Measurements from ENCODE around the gene ZBTB34. TPM values are rescaled to one million over a fixed set of nuclear protein-coding genes. Genes with fewer than 3 reads are reported as not detected.
A peak's percentile ranks its signal among the peaks of the same experiment; 100 is the strongest.

The ZBTB34 gene
- total and polyA plus RNA-seq, 2 experiments from 2014 or later: 6.1 to 21.3 TPM

GRCh38 chr9:126880947-126881332, 20.5 kb downstream of the ZBTB34 start:
- Histone ChIP-seq H3K4me1 (ENCODE audit: insufficient read depth) (peaks cover 16% of the 10 kb centered on the region), H3K4me3 (no peak overlapping the region), H2AFZ (no peak overlapping the region), H3K9me2 (replicated peaks; ENCODE audit: insufficient read depth) (no peaks in the 10 kb centered on the region), H3K36me3 (replicated peaks; ENCODE audit: insufficient read depth, low read depth) (no peaks in the 10 kb centered on the region), H4K20me1 (ENCODE audit: insufficient read depth, poor library complexity, severe bottlenecking) (peaks cover 22% of the 10 kb centered on the region), H3K27me3 (no peaks in the 10 kb centered on the region), H3K79me2 (peaks cover 77% of the 10 kb centered on the region), H3K4me2 (no peak overlapping the region), H3K9me3 (ENCODE audit: low read depth) (no peaks in the 10 kb centered on the region), H3K27ac (no peak overlapping the region)
- no peak for DNase-seq (ENCODE audit: low spot score)
- 92% methylated on average over 6 of the region's 6 CpGs for WGBS (ENCODE audit: low lambda C conversion rate, missing lambda C conversion rate)
- TF ChIP-seq CTCF (IDR thresholded peaks at IDR 0.05; ENCODE audit: poor library complexity): no peak
- no peak for TF ChIP-seq EZH2phosphoT487 (IDR thresholded peaks at IDR 0.05; ENCODE audit: low read depth, severe bottlenecking, unreplicated experiment)
- TF ChIP-seq EZH2 (IDR thresholded peaks at IDR 0.05; ENCODE audit: borderline replicate concordance): no peak

- Histone ChIP-seq H2AFZ (no peak overlapping the region), H3K4me2 (no peak overlapping the region), H3K27me3 (no peaks in the 10 kb centered on the region), H3K79me2 (peaks cover 61% of the 10 kb centered on the region), H4K20me1 (ENCODE audit: insufficient read depth, poor library complexity, severe bottlenecking) (peaks cover 8% of the 10 kb centered on the region), H3K4me1 (ENCODE audit: insufficient read depth) (peaks cover 17% of the 10 kb centered on the region), H3K27ac (no peak overlapping the region), H3K9me3 (ENCODE audit: low read depth) (no peaks in the 10 kb centered on the region), H3K36me3 (replicated peaks; ENCODE audit: insufficient read depth, low read depth) (no peaks in the 10 kb centered on the region), H3K4me3 (no peak overlapping the region), H3K9me2 (replicated peaks; ENCODE audit: insufficient read depth) (no peaks in the 10 kb centered on the region)
- WGBS (ENCODE audit: low lambda C conversion rate, missing lambda C conversion rate): 91% methylated on average over 11 of the region's 11 CpGs
- DNase-seq (ENCODE audit: low spot score): no peak
- no peak for TF ChIP-seq EZH2 (IDR thresholded peaks at IDR 0.05; ENCODE audit: borderline replicate concordance)
- TF ChIP-seq CTCF (IDR thresholded peaks at IDR 0.05; ENCODE audit: poor library complexity): no peak
- no peak for TF ChIP-seq EZH2phosphoT487 (IDR thresholded peaks at IDR 0.05; ENCODE audit: low read depth, severe bottlenecking, unreplicated experiment)
Measured at GRCh38 chr9:126882746-126883145, 22.3 kb downstream of the ZBTB34 start.

- Histone ChIP-seq H4K20me1 (ENCODE audit: insufficient read depth, poor library complexity, severe bottlenecking) (peaks cover 8% of the 10 kb centered on the region), H2AFZ (no peak overlapping the region), H3K27me3 (no peaks in the 10 kb centered on the region), H3K27ac (peak overlapping the region; percentile 82), H3K79me2 (peaks cover 53% of the 10 kb centered on the region), H3K4me3 (no peak overlapping the region), H3K4me2 (no peak overlapping the region), H3K4me1 (ENCODE audit: insufficient read depth) (peaks cover 17% of the 10 kb centered on the region), H3K9me3 (ENCODE audit: low read depth) (no peaks in the 10 kb centered on the region), H3K36me3 (replicated peaks; ENCODE audit: insufficient read depth, low read depth) (no peaks in the 10 kb centered on the region), H3K9me2 (replicated peaks; ENCODE audit: insufficient read depth) (no peaks in the 10 kb centered on the region)
- DNase-seq (ENCODE audit: low spot score): peak; percentile 51
- 77% methylated on average over 15 of the region's 15 CpGs for whole genome bisulfite sequencing (ENCODE audit: low lambda C conversion rate, missing lambda C conversion rate)
- TF ChIP-seq CTCF (IDR thresholded peaks at IDR 0.05; ENCODE audit: poor library complexity) (no peak), EZH2phosphoT487 (IDR thresholded peaks at IDR 0.05; ENCODE audit: low read depth, severe bottlenecking, unreplicated experiment) (no peak), EZH2 (IDR thresholded peaks at IDR 0.05; ENCODE audit: borderline replicate concordance) (no peak)
Measured at GRCh38 chr9:126883636-126884035, 23.2 kb downstream of the ZBTB34 start.
